HG03045 (cell line): ENCODE measurements around the gene LRRC4C.
"Not testable (repeated sequence)": the region's sequence is repeated elsewhere in the genome, so short reads cannot be mapped to it uniquely, and the experiment has no call there.

Experiments
- ATAC-seq: cut with Tn5 transposase; IDR thresholded peaks from one replicate; pipeline ENCODE4 v1.9.1; 2021; ENCODE audit warnings: mild to moderate bottlenecking, moderate library complexity; ENCODE audit not compliant: unreplicated experiment

LRRC4C gene

DNA sequence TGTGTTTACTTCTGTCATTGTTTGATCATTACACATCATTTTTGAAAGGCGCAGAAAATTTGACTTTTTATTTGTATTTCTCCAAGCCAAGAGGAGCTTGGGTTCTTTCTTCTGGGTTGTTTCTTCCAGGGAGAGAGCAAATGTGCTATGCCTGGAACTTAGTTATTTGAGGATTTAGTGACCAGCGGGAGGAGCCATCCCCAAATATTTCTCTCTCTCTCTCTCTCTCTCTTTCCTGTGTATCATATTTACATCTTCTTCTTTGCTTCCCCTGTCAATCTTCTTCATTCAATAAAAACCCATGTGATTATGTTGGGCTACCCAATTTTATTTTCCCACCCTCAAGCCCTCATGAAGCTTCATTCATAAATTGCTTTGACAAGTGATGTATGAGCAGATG is 534.5 kb downstream of the LRRC4C start:
- no peak for ATAC-seq

DNA sequence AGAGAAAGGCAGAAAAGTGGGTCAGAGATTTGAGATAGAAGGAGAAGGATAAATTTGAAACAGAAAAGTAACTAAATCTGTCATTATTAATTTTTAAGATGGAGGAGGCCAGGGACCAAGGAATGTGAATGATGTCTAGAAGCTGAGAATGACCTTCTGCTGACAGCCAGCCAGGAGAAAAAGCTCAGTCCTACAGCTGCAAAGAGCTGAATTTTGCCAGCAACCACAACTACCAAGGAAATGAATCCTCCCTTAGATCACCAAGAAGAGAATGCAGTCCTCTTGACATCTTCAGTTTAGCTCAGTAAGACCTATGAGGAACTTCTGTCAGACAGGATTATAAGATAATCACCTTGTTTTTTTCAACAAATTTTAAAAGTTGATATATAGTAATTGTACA is 538.2 kb downstream of the LRRC4C start:
- no peak for ATAC-seq

DNA sequence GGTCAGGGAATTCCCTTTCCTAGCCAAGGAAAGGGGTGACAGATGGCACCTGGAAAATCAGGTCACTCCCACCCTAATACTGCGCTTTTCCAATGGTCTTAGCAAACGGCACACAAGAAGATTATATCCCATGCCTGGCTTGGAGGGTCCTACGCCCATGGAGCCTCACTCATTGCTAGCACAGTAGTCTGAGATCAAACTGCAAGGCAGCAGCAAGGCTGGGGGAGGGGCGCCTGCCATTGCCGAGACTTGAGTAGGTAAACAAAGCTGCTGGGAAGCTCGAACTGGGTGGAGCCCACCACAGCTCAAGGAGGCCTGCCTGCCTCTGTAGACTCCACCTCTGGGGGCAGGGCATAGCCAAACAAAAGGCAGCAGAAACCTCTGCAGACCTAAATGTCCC is 548.7 kb downstream of the LRRC4C start:
- ATAC-seq: not testable (repeated sequence)

- no peak for ATAC-seq
Measured at GRCh38 chr11:40894501-40894900, 565.0 kb downstream of the LRRC4C start.

DNA sequence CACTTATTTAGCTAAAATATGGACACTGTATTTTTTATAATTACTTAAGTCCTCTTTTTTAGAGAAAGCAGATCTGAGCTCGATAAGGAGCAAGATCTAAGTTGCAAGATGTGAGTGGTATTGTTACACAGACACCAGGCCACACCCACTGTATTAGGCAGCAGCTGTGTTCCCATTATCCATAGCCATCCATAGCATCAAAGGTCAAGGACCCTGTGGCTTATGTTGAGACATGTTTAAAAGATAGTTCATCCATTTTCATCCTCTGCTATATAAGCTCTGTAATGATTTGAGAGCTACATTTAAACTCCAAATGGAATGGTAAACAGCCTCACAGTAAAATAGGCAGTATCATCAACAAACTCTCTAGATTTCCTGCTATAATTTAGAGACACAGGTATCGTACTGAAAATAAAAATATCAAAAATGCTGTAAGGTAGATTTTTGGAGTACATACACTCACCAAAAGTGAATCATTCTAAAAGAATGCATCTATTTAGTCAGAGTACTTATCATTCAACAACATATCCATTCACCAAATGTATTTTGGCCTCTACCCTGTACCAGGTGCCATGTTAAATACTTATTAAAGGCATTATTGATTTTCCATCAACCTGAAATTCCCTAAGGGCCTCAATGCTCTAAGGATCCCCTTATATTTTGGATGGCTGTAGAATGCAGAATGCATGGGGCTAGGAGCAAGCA is 574.0 kb downstream of the LRRC4C start:
- ATAC-seq: no peak

- no peak for ATAC-seq
Measured at GRCh38 chr11:40882301-40882700, 577.2 kb downstream of the LRRC4C start.

GRCh38 chr11:40879911-40880310 is 579.5 kb downstream of the LRRC4C start:
- ATAC-seq: no peak

- no peak for ATAC-seq
Measured at GRCh38 chr11:40877981-40878380, 581.5 kb downstream of the LRRC4C start.

- no peak for ATAC-seq
Measured at GRCh38 chr11:40877256-40877655, 582.2 kb downstream of the LRRC4C start.

GRCh38 chr11:40867991-40868632 is 591.3 kb downstream of the LRRC4C start:
- ATAC-seq: no peak

DNA sequence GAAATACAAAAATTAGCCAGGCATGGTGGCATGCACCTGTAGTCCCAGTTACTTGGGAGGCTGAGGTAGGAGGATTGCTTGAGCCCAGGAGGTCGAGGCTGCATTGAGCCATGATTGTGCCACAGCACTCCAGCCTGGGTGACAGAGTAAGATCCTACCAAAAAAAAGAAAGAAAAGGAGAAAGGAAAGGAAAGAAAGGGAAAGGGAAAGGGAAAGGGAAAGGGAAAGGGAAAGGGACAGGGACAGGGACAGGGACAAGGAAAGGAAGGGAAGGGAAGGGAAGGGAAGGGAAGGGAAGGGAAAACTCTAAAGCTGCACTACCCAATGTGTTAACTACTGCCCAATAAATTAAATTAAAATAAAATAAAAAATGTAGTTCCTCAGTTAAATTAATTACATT is 601.7 kb downstream of the LRRC4C start:
- not testable (repeated sequence) for ATAC-seq

DNA sequence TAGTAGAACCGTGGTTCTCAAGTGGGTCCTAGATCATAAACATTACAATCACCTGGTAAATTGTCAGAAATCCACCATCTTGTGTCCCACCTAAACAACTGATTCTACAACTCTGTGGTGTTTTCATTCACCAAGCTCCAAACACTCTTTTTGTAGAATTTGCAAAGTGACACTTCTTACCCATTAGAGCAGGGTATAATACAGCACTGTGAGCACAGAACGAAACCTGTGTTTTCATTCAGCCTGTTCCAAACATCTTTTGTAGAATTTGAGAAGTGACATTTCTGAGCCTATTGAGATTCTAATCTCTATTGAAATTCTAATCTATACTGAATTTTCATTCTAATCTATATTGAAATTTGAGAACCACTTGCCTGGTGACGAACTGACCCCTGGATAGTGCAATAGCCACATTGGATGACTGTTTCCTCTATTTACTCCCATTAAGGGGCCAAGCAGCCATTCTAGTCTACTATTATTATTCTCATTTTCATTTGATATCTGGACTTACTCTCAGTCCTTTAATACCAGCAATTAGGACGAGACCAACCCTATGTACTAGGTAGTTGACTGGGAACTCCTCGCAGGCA is 616.6 kb downstream of the LRRC4C start:
- ATAC-seq: no peak

DNA sequence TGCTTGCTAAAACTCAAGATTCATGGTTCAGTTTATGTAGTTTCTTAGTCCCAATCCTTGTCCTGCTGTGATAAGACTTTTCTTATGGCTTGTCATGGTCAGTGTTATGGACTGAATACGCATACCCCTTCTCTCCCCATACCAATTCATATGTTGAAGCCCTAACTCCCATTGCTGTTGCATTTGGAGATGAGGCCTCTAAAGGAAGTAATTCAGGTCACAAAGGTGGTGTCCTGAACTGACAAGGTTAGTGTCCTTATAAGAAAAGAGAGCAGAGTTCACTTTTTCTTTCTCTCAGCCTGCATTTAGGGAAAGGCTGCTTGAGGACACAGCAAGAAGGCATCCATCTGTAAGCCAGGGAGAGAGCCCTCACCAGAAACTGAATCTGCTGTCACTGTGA is 618.2 kb downstream of the LRRC4C start:
- ATAC-seq: no peak

- no peak for ATAC-seq
Measured at GRCh38 chr11:40838181-40838683, 621.2 kb downstream of the LRRC4C start.

GRCh38 chr11:40827116-40827515 is 632.3 kb downstream of the LRRC4C start:
- no peak for ATAC-seq

- ATAC-seq: no peak
Measured at GRCh38 chr11:40826601-40827000, 632.9 kb downstream of the LRRC4C start.

GRCh38 chr11:40825201-40825834 is 634.1 kb downstream of the LRRC4C start:
- no peak for ATAC-seq

DNA sequence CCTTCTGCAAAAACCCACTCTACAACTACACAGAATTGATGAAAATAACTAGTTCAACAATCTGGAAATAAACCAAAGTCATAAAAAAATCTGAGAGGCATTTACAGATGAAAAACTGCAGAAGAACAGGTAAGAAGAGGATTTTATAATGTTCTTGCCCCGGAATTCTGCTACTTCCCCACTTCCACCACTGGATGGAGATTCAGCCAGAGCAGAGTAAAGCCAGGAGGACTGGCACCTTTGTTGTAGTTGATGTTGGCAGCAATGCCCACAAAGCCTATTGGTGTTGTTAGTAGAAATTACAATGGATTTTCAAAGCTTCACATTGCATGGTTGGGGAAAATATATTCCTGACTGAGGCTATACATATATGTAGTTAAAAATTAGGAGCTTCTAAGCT is 640.2 kb downstream of the LRRC4C start:
- no peak for ATAC-seq

- no peak for ATAC-seq
Measured at GRCh38 chr11:40816976-40817375, 642.5 kb downstream of the LRRC4C start.

DNA sequence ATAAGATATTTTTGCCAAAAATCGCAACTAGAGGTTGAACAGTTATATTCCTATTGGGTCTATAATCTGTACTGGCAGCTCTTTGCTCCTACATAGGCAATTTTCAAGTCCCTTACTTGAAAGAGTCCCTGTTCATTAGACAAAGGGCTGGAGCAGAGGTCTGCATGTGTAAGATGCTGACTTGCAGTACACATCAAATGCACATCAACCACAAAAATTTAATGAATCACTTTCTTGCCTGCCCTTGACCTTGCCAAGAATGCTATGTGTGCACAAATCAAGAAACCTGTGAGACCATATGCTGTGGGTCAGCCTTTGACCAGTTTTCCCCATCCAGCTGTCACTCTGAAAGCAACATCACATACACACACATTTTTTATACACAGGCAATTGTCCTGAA is 661.5 kb downstream of the LRRC4C start:
- no peak for ATAC-seq

DNA sequence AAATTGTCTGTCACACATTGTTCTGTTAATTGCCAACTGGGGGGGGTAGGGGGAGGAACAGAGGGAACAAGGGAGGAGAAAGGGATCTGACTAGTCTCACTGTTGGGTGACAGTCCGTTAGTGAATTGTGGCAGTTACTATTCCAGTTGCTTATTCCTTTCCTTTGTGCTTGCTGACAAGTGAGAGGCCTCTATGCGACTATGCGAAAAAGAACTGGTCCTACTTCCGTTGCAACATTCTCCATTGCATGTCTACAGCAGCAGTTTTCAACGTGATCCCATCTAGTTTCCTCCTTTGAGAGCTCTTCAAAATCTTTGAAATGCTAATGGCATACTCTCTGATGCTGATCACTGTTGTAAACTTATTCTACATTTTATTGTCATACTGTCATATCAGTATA is 672.2 kb downstream of the LRRC4C start:
- ATAC-seq: no peak

DNA sequence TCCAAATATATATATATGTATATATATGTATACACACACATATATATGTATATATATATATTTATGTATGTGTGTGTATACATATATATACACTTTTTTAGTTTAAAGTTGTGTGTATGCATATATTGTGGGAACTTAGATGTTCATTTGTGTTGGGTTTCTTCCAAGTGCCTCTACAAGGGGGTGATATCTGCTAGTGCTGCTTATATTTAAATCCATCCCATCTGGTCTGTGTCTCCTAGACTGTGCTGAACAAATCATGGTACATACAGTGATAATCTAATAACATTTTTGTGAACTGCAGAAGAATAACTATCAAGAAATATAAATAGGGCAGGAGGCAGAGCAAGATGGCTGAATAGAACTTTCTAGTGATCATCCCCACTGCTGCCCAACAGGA is 696.4 kb downstream of the LRRC4C start:
- no peak for ATAC-seq
